Testis (tissue), 2 donors: Measurements from ENCODE around the gene MBD6.
"Not testable (repeated sequence)": the region's sequence is repeated elsewhere in the genome, so short reads cannot be mapped to it uniquely, and the experiment has no call there.

Experiments used
- POLR2A ChIP-seq: fragments of 450-650 bp; IDR thresholded peaks from one replicate; pipeline ENCODE4 v1.6.1; 2017; ENCODE audit warnings: antibody characterized with exemption, mild to moderate bottlenecking, moderate library complexity
- TF ChIP-seq, protein P1 (sequence below), 3 experiments: fragments of 450-650 bp in 2 of 3; fragments of 200-600 bp in 1 of 3; sonication (generic) in 1 of 3; IDR thresholded peaks; one replicate each; pipeline ENCODE4 v1.5.1; 2016 to 2019; ENCODE audit warnings: antibody characterized with exemption in 3 of 3, mild to moderate bottlenecking in 2 of 3, moderate library complexity in 1 of 3

- not testable (repeated sequence) for TF ChIP-seq POLR2A
- TF ChIP-seq, protein P1, sequence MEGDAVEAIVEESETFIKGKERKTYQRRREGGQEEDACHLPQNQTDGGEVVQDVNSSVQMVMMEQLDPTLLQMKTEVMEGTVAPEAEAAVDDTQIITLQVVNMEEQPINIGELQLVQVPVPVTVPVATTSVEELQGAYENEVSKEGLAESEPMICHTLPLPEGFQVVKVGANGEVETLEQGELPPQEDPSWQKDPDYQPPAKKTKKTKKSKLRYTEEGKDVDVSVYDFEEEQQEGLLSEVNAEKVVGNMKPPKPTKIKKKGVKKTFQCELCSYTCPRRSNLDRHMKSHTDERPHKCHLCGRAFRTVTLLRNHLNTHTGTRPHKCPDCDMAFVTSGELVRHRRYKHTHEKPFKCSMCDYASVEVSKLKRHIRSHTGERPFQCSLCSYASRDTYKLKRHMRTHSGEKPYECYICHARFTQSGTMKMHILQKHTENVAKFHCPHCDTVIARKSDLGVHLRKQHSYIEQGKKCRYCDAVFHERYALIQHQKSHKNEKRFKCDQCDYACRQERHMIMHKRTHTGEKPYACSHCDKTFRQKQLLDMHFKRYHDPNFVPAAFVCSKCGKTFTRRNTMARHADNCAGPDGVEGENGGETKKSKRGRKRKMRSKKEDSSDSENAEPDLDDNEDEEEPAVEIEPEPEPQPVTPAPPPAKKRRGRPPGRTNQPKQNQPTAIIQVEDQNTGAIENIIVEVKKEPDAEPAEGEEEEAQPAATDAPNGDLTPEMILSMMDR (IDR thresholded peaks at IDR 0.05) = not testable (repeated sequence)
These were observed 47.8 kb downstream of the MBD6 start for GRCh38 chr12:57570438-57570837.
